ENCODE results near the gene PTX4.
"Not testable (repeated sequence)": the region's sequence is repeated elsewhere in the genome, so short reads cannot be mapped to it uniquely, and the experiment has no call there.

The PTX4 gene

DNA sequence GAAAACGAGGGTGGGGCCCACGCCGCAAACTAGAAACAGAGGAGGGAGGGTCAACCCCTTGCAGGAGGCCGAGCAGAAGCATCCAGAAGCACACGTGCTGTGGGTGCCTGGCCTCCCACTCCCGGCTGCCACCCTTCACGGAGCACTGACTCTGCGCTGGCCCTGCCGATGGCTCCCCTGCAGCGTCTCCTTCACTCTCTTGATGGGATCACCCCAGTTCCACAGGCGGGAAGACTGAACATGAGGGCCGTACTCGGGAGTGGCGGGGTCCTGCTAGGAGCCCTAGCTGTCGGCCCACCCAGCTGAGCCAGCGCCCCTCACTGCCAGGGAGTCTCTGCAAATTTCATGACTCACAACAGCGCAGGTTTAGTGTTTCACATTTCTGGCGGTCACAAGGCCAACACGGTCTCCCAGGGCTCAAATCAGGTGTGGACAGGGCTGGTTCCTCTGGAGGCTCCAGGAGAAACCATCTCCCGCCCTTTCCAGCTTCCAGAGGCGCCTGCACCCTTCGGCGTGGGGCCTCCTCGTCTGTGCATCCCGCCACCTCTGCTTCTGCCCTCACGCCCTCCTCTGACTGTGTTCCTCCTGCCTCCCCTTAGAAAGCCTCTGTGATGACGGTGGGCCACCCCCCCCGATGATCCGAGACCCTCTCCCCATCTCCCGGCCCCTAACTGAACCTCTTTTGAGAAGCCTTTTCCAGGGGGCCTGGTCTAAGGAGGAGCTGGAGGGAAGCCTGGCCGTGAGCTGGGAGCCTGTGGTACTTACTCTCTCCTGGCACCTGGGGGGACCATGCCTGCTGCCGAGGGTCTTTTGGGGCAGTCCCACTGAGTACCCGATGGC lies 2.0 kb downstream of the PTX4 start:
- H3K27ac ChIP-seq = no peak overlapping the region
- no peaks in the 10 kb centered on the region for H3K27me3 ChIP-seq (ENCODE audit: insufficient read depth, low read depth, severe bottlenecking)
- no peaks in the 10 kb centered on the region for H3K36me3 ChIP-seq
- H3K4me3 ChIP-seq (ENCODE audit: low read depth, low read length) = no peak overlapping the region
- no peak for TF ChIP-seq CTCF (IDR thresholded peaks at IDR 0.05; ENCODE audit: low read depth, low read length)
- no peaks in the 10 kb centered on the region for H3K9me3 ChIP-seq (ENCODE audit: severe bottlenecking)
- DNase-seq = no peak

- Histone ChIP-seq H3K27me3 (ENCODE audit: insufficient read depth, low read depth, severe bottlenecking) (no peaks in the 10 kb centered on the region), H3K27ac (no peak overlapping the region), H3K9me3 (ENCODE audit: severe bottlenecking) (no peaks in the 10 kb centered on the region), H3K4me3 (ENCODE audit: low read depth, low read length) (no peak overlapping the region), H3K36me3 (no peaks in the 10 kb centered on the region)
- no peak for TF ChIP-seq CTCF (IDR thresholded peaks at IDR 0.05; ENCODE audit: low read depth, low read length)
- DNase-seq = no peak
Observed at GRCh38 chr16:1485847-1486496, 2.8 kb downstream of the PTX4 start.

DNA sequence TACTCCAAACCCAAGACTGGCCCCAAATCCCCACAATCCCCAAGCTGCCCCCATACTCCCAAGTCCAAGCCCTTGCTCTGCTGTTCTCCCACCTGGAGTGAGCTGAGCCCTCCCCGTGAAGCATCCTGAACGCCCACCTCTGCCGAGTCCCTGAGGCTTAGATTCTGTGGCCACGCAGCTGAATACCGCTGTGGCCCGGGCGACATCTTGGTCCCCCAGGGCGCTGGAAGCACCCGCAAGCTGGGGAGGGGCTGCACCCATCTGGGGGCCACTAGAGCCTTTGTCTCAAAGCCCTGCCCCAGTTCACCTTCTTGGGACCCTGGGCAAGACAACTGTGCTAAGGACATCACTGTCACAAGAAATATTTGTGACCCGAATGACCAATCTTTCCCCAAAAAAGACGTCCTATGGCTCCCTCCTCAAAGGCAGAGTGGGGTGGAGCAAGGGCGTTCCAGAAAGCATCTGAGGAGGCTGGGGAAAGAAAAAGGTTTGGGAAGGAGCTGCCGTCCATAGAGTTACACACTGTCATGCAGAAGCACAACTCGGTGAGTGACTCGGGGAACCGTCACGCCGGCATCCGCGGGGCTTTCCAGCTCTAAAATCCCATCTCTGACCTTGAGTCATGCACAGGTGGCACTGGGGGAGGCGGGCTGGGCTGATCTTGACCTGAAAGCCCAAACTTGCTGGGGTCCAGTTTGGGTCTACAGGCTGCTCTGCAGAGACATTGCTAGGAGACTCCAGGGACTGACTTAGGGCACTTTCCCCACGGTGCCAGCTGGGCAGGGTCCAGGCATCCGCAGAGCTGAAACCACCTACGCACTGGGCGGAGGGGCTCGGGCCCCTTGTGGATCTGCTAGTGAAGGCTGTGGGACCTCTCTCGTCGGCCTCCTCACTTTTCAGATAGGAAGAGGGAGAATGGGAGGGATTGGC lies 6.6 kb downstream of the PTX4 start:
- TF ChIP-seq CTCF (IDR thresholded peaks at IDR 0.05; ENCODE audit: low read depth, low read length) = no peak
- Histone ChIP-seq H3K36me3 (no peaks in the 10 kb centered on the region), H3K9me3 (ENCODE audit: severe bottlenecking) (no peaks in the 10 kb centered on the region), H3K27ac (no peak overlapping the region), H3K4me3 (ENCODE audit: low read depth, low read length) (no peak overlapping the region), H3K27me3 (ENCODE audit: insufficient read depth, low read depth, severe bottlenecking) (no peaks in the 10 kb centered on the region)
- DNase-seq = no peak

DNA sequence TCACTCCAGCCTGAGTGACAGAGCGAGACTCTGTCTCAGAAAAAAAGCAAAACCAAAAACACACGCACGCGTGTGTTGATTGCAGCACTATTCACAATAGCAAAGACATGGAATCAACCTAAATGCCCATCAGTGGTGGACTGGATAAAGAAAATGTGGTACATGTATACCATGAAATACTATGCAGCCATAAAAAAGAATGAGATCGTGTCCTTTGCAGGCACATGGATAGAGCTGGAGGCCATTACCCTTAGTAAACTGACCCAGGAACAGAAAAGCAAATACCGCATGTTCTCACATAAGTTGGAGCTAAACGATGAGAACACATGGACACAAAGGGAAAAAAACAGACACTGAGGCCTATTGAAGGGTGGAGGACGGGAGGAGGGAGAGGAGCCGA lies 9.8 kb downstream of the PTX4 start:
- not testable (repeated sequence) for H3K9me3 ChIP-seq (ENCODE audit: severe bottlenecking); H3K36me3 ChIP-seq; H3K27me3 ChIP-seq (ENCODE audit: insufficient read depth, low read depth, severe bottlenecking); H3K4me3 ChIP-seq (ENCODE audit: low read depth, low read length); H3K27ac ChIP-seq; DNase-seq

DNA sequence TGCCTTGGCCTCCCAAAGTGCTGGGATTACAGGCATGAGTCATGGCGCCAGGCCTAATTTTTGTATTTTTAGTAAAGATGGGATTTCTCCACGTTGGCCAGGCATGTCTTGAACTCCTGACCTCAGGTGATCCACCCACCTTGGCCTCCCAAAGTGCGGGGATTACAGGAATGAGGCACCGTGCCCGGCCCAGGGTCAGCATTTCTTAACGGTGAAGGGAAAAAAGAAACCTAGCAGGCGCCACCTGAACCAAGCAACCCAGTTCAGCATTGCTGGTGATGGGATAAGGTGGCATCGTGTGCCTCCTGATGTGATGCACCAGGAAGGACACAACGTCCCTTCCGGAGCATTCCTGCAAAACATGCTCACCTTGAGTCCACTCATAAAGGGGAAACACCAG lies 11.7 kb downstream of the PTX4 start:
- H3K27ac ChIP-seq = no peak overlapping the region
- H3K27me3 ChIP-seq (ENCODE audit: insufficient read depth, low read depth, severe bottlenecking) = no peaks in the 10 kb centered on the region
- TF ChIP-seq CTCF (IDR thresholded peaks at IDR 0.05; ENCODE audit: low read depth, low read length) = no peak
- DNase-seq = no peak
- no peaks in the 10 kb centered on the region for H3K9me3 ChIP-seq (ENCODE audit: severe bottlenecking)
- peaks cover 3% of the 10 kb centered on the region for H3K36me3 ChIP-seq
- no peak overlapping the region for H3K4me3 ChIP-seq (ENCODE audit: low read depth, low read length)
